Loucy (cell line): ENCODE measurements around the gene POLRMT.

ENCODE experiments used
- EZH2phosphoT487 ChIP-seq: fragments of 200-600 bp; IDR thresholded peaks from 2 replicates; pipeline ENCODE4 v1.6.1; 2018; ENCODE audit warnings: antibody characterized with exemption, mild to moderate bottlenecking, moderate library complexity, borderline replicate concordance
- TF ChIP-seq, protein P1 (sequence below): fragments of 200-600 bp; sonication (generic); conservative IDR thresholded peaks from 2 replicates; pipeline ENCODE4 v1.5.1; 2014; ENCODE audit warnings: mild to moderate bottlenecking, antibody characterized with exemption, low read length

DNA sequence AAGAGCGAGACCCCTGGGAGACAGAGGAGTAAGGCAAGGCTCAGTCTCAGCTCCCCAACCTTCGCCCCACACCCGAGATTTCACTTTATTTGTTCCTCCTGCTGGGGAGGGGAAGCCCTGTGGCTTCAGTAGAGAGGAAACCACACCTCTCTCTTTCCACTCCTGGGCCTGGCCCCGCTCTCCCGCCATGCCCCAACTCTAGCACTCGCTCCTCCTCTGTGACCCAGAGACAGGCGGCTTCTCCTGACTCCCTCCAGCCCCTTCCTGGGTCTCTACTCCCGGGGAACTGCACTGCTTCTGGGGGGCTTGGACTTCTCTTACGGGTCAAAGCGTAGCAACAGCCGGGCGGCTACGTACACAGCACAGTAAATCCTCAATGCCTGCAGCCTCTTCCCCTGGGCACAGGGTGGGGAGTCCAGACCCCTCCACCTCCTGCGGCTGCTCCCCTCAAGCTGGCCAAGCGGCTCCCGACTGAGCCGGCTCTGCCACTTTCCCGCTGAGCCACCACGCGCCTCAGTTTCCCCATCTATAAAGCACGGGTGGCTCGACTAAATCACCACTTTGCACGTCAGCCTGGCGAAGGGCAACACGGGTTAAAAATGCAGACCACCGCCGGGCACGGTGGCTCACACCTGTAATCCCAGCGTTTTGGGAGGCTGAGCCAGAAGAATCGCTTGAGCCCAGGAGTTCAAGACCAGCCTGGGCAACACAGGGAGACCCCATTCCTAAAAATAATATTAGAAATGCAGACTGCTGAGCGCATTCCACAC, 28.3 kb upstream of the POLRMT start:
- TF ChIP-seq EZH2phosphoT487: no peak
- TF ChIP-seq, protein P1, sequence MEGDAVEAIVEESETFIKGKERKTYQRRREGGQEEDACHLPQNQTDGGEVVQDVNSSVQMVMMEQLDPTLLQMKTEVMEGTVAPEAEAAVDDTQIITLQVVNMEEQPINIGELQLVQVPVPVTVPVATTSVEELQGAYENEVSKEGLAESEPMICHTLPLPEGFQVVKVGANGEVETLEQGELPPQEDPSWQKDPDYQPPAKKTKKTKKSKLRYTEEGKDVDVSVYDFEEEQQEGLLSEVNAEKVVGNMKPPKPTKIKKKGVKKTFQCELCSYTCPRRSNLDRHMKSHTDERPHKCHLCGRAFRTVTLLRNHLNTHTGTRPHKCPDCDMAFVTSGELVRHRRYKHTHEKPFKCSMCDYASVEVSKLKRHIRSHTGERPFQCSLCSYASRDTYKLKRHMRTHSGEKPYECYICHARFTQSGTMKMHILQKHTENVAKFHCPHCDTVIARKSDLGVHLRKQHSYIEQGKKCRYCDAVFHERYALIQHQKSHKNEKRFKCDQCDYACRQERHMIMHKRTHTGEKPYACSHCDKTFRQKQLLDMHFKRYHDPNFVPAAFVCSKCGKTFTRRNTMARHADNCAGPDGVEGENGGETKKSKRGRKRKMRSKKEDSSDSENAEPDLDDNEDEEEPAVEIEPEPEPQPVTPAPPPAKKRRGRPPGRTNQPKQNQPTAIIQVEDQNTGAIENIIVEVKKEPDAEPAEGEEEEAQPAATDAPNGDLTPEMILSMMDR: no peak
